ENCODE data around the gene FADS2. TPM values are rescaled to one million over a fixed set of nuclear protein-coding genes. Genes with fewer than 3 reads are reported as not detected.

Gene FADS2
- polyA plus RNA-seq, 1 donor (not counting 4 experiments of a cell fraction or from before 2014, with no cell fraction given) = 196 TPM

DNA sequence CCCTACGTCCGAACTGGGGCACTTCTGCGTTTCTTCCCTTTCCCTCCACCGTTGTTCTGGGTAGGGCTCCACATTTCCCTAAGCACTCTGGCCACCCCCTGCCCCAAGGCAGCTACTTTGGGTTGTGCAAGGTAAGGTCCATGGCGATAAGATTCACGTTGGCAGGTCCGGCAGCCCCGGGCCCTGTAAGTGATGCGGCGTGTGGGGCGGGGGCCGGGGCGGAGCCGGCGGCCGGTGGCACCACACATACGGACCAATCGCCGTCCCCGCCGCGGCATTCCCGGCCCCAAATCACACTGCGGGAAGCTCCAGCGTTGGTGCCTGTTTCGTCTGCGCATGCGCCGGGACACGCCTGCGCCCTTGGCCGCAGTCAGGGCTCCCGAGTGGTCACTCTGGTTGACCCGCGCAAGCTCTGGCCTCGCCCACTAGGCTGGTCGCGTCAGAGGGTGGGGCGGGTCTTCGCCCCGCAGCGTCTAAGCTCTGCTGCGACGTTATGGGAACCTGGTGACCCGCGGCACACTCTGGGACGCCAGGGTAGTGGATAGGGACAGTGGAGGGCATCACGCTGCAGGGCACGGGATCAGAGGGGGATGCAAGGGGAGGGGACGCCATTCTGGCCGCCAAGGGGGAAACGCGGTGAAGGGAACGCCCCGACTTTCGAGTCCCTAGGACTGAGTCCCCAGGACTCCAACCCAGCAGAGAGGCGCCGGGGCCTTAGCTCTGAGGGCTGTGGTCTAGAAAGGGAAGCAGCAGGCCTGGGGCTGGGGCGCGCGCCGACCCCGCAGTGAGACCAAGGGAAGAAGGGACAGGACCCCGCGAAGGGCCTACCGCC is 12.9 kb upstream of the FADS2 start:
- Histone ChIP-seq H3K4me1 (ENCODE audit: control insufficient read depth, extremely low read depth, insufficient read depth, low read length) (peaks cover 26% of the 10 kb centered on the region), H3K9me3 (ENCODE audit: control insufficient read depth, low read depth, low read length) (no peaks in the 10 kb centered on the region), H3K79me2 (ENCODE audit: control insufficient read depth, insufficient read depth, low read length) (no peaks in the 10 kb centered on the region), H2AFZ (ENCODE audit: control insufficient read depth, low read length) (peak overlapping the region; percentile 75), H3K27me3 (ENCODE audit: control insufficient read depth, extremely low read depth, insufficient read depth, low read length) (no peaks in the 10 kb centered on the region), H3K4me3 (ENCODE audit: control insufficient read depth in 2 of 3, extremely low read depth in 1 of 3, insufficient read depth in 2 of 3, low read depth in 1 of 3, low read length in 3 of 3) (peak overlapping the region; percentile 42 to 76 (median 70)), H4K20me1 (ENCODE audit: control insufficient read depth, extremely low read depth, insufficient read depth, low read length) (no peaks in the 10 kb centered on the region), H3K36me3 (ENCODE audit: control insufficient read depth in 2 of 2, extremely low read depth in 1 of 2, insufficient read depth in 2 of 2, low read length in 2 of 2) (peaks cover 0 to 12% of the 10 kb centered on the region in 2 experiments), H3K9ac (ENCODE audit: control insufficient read depth, extremely low read depth, insufficient read depth, low read length) (peak overlapping the region; percentile 86), H3K9me1 (ENCODE audit: control insufficient read depth, extremely low read depth, insufficient read depth, low read length) (no peaks in the 10 kb centered on the region), H3K4me2 (ENCODE audit: control insufficient read depth, extremely low read depth, insufficient read depth, low read depth, low read length) (peak overlapping the region; percentile 95), H3K27ac (ENCODE audit: control insufficient read depth, insufficient read depth, low read length) (peak overlapping the region; percentile 72)
- TF ChIP-seq, protein P1, sequence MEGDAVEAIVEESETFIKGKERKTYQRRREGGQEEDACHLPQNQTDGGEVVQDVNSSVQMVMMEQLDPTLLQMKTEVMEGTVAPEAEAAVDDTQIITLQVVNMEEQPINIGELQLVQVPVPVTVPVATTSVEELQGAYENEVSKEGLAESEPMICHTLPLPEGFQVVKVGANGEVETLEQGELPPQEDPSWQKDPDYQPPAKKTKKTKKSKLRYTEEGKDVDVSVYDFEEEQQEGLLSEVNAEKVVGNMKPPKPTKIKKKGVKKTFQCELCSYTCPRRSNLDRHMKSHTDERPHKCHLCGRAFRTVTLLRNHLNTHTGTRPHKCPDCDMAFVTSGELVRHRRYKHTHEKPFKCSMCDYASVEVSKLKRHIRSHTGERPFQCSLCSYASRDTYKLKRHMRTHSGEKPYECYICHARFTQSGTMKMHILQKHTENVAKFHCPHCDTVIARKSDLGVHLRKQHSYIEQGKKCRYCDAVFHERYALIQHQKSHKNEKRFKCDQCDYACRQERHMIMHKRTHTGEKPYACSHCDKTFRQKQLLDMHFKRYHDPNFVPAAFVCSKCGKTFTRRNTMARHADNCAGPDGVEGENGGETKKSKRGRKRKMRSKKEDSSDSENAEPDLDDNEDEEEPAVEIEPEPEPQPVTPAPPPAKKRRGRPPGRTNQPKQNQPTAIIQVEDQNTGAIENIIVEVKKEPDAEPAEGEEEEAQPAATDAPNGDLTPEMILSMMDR (optimal IDR thresholded peaks at IDR 0.05 in 1 of 3, IDR thresholded peaks at IDR 0.05 in 1 of 3, conservative IDR thresholded peaks at IDR 0.05 in 1 of 3; ENCODE audit: extremely low read depth in 1 of 3, insufficient read depth in 2 of 3, low read length in 3 of 3) = no peak
- TF ChIP-seq EZH2 (IDR thresholded peaks at IDR 0.05; ENCODE audit: low read length) = no peak
- FAIRE-seq (no peak), DNase-seq (ENCODE audit: low read depth, low spot score) (no peak)
- dilution Hi-C loops (cut with MboI; ENCODE audit: extremely low pct_ligation_motif_present, low sequenced_read_pairs) = no loop called here

DNA sequence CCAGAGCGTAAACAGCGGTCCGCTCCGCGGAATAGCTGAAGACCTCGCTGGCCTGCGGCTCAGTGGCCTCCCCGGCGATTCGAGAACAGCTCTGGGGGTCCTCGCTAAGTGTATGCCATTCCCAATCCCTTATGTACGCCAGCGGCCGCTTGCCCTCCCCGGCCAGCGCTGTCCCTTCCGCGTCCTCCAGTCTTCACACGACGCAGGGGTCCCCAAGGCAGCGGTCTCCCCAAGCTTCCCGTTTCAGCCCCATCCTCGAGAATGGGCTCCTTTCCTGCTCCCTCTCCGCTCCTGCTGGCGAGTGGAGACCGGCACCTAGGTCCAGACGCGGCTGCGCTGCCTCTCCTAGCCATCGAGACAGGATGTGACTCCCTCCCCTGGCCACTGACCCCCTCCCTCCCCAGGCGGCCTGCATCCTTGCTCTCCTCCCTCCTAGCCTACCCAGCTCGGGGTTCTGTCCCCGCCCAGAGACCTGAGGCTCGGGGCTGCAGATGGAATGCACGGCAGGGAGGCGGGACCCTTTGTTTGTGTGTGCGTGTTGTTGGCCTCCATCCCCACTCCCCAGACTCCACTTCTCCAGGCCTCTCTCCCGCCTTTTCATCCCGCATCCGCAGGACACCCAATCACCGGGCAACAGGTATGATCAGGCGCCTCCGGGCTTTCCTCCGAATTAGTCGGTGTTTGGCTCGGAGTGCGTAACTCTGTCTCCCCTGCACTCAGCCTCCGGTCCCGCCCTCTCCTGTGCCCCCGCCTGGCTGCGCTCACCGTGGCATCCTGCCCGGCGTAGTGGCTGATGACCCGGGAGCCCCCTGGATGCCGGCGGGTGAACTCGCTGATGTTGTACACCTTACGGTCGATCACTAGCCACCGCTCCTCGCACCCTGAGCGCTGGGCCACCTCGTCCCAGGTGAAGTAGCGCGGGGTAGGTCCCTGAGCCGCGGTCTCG is 12.0 kb upstream of the FADS2 start:
- TF ChIP-seq, protein P1 (optimal IDR thresholded peaks at IDR 0.05 in 1 of 3, IDR thresholded peaks at IDR 0.05 in 1 of 3, conservative IDR thresholded peaks at IDR 0.05 in 1 of 3; ENCODE audit: extremely low read depth in 1 of 3, insufficient read depth in 2 of 3, low read length in 3 of 3) = peak in 1 of 3 experiments; percentile 13
- no peak for TF ChIP-seq EZH2 (IDR thresholded peaks at IDR 0.05; ENCODE audit: low read length)
- peaks cover 0 to 9% of the 10 kb centered on the region in 2 experiments for H3K36me3 ChIP-seq (ENCODE audit: control insufficient read depth in 2 of 2, extremely low read depth in 1 of 2, insufficient read depth in 2 of 2, low read length in 2 of 2)
- DNase-seq (ENCODE audit: low read depth, low spot score) = no peak
- no peaks in the 10 kb centered on the region for H3K9me3 ChIP-seq (ENCODE audit: control insufficient read depth, low read depth, low read length)
- no peak for FAIRE-seq
- no peaks in the 10 kb centered on the region for H3K79me2 ChIP-seq (ENCODE audit: control insufficient read depth, insufficient read depth, low read length)
- peak overlapping the region; percentile 95 for H3K4me2 ChIP-seq (ENCODE audit: control insufficient read depth, extremely low read depth, insufficient read depth, low read depth, low read length)
- no peaks in the 10 kb centered on the region for H4K20me1 ChIP-seq (ENCODE audit: control insufficient read depth, extremely low read depth, insufficient read depth, low read length)
- peaks cover 35% of the 10 kb centered on the region for H3K4me1 ChIP-seq (ENCODE audit: control insufficient read depth, extremely low read depth, insufficient read depth, low read length)
- dilution Hi-C loops (cut with MboI; ENCODE audit: extremely low pct_ligation_motif_present, low sequenced_read_pairs) = no loop called here
- peak overlapping the region; percentile 86 for H3K9ac ChIP-seq (ENCODE audit: control insufficient read depth, extremely low read depth, insufficient read depth, low read length)
- peak overlapping the region; percentile 70 for H2AFZ ChIP-seq (ENCODE audit: control insufficient read depth, low read length)
- no peaks in the 10 kb centered on the region for H3K9me1 ChIP-seq (ENCODE audit: control insufficient read depth, extremely low read depth, insufficient read depth, low read length)
- H3K4me3 ChIP-seq (ENCODE audit: control insufficient read depth in 2 of 3, extremely low read depth in 1 of 3, insufficient read depth in 2 of 3, low read depth in 1 of 3, low read length in 3 of 3) = peak overlapping the region; percentile 42 to 76 (median 70)
- H3K27me3 ChIP-seq (ENCODE audit: control insufficient read depth, extremely low read depth, insufficient read depth, low read length) = no peaks in the 10 kb centered on the region
- peak overlapping the region; percentile 72 for H3K27ac ChIP-seq (ENCODE audit: control insufficient read depth, insufficient read depth, low read length)
